Spleen (tissue), 7 donors: Measurements from ENCODE around the gene COL23A1.

ENCODE experiments used
- POLR2A ChIP-seq, 3 donors: fragments of 450-650 bp; IDR thresholded peaks; one replicate each; pipeline ENCODE4 v1.5.1; 2017; ENCODE audit warnings: antibody characterized with exemption in 3 of 3, mild to moderate bottlenecking in 1 of 3
- TF ChIP-seq, protein P1 (sequence below), 11 experiments: fragments of 200-600 bp in 7 of 11; fragments of 450-650 bp in 4 of 11; sonication (generic) in 4 of 11; IDR thresholded peaks in 8 of 11; conservative IDR thresholded peaks in 3 of 11; 1 replicate in 7 of 11; 2 replicates in 4 of 11; pipeline versions ENCODE4 v1.4.0 to v1.8.0; 2016 to 2021; ENCODE audit warnings: antibody characterized with exemption in 11 of 11, inconsistent platforms in 4 of 11, mild to moderate bottlenecking in 1 of 11
- donor health status: DM: no; HTN: no; CAD: no; lungs with moderate emphysema.
- donor health status: DM: no; HTN: no; CAD: no.
- donor health status: DM: no; HTN: no; CAD: no.

DNA sequence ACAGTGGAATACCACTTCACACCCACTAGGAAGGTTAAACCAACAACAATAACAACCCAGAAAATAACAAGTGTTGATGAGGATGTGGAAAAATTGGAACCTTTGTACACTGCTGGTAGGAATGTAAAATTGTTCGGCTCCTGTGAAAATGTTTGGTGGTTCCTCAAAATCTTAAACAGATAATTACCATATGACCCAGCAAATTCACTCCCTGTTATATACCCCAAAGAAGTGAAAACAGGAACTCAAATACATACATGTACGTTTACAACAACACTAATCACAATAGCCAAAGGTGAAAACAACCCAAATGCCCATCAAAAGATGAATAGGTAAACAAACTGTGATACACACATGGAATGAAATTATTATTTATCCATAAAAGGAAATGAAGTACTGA is 179.1 kb downstream of the COL23A1 start:
- TF ChIP-seq, protein P1, sequence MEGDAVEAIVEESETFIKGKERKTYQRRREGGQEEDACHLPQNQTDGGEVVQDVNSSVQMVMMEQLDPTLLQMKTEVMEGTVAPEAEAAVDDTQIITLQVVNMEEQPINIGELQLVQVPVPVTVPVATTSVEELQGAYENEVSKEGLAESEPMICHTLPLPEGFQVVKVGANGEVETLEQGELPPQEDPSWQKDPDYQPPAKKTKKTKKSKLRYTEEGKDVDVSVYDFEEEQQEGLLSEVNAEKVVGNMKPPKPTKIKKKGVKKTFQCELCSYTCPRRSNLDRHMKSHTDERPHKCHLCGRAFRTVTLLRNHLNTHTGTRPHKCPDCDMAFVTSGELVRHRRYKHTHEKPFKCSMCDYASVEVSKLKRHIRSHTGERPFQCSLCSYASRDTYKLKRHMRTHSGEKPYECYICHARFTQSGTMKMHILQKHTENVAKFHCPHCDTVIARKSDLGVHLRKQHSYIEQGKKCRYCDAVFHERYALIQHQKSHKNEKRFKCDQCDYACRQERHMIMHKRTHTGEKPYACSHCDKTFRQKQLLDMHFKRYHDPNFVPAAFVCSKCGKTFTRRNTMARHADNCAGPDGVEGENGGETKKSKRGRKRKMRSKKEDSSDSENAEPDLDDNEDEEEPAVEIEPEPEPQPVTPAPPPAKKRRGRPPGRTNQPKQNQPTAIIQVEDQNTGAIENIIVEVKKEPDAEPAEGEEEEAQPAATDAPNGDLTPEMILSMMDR (IDR thresholded peaks at IDR 0.05 in 8 of 11, conservative IDR thresholded peaks at IDR 0.05 in 3 of 11): no peak
- TF ChIP-seq POLR2A (IDR thresholded peaks at IDR 0.05): no peak
